GM12874 (cell line): ENCODE results near the gene CES4A.

Experiments
- CTCF ChIP-seq: IDR thresholded peaks from 2 replicates; pipeline ENCODE4 v1.5.1; 2011; ENCODE audit warnings: low read depth, mild to moderate bottlenecking, control low read depth, low read length, moderate library complexity; ENCODE audit not compliant: insufficient read depth

Gene CES4A

DNA sequence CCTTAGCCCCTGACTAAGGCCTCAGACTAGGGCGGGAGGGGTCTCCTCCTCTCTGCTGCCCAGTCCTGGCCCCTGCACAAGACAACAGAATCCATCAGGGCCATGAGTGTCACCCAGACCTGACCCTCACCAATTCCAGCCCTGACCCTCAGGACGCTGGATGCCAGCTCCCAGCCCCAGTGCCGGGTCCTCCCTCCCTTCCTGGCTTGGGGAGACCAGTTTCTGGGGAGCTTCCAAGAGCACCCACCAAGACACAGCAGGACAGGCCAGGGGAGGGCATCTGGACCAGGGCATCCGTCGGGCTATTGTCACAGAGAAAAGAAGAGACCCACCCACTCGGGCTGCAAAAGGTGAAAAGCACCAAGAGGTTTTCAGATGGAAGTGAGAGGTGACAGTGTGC is 14.7 kb upstream of the CES4A start:
- no peak for TF ChIP-seq CTCF

DNA sequence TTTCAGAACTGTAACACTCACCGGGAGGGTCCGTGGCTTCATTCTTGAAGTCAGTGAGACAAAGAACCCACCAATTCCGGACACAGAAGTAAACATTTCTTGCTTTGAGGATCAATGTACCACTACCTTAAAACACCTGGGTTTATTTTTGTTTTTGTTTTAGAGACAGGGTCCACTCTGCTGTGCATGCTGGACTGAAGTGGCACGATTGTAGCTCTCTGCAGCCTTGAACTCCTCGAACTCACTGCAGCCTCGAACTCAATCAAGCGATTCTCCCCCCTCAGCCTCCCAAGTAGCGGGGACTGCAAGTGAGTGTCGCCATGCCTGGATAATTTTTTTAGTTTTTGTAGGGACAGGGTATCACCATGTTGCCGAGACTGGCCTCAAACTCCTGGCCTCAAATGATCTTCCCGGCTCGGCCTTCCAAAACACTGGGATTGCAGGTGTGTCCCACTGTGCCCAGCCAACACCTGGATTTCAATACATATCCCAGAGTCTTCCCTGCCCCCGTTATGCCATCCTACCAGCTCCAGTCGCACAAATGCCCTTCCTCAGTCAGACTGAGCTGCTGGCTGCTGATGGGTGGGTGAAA is 13.0 kb upstream of the CES4A start:
- TF ChIP-seq CTCF: no peak

DNA sequence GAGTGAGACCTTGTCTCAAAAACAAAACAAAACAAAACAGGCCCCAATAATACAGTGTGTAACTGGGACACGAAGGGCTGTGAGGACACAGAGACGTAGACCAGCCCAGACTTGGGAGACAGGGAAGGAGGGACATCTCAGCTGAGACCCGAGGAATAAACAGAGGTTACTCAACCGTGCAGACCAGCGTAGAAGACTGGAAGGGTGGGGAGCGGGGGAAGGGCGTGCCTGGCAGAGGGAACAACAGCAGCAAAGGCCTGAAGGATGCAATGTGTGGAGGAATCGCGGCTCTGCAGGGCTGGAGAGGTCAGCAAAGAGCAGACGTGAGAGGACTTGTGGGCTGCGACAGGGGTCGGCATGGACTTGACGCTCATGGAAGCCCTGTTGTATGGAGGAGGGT is 11.6 kb upstream of the CES4A start:
- no peak for TF ChIP-seq CTCF

DNA sequence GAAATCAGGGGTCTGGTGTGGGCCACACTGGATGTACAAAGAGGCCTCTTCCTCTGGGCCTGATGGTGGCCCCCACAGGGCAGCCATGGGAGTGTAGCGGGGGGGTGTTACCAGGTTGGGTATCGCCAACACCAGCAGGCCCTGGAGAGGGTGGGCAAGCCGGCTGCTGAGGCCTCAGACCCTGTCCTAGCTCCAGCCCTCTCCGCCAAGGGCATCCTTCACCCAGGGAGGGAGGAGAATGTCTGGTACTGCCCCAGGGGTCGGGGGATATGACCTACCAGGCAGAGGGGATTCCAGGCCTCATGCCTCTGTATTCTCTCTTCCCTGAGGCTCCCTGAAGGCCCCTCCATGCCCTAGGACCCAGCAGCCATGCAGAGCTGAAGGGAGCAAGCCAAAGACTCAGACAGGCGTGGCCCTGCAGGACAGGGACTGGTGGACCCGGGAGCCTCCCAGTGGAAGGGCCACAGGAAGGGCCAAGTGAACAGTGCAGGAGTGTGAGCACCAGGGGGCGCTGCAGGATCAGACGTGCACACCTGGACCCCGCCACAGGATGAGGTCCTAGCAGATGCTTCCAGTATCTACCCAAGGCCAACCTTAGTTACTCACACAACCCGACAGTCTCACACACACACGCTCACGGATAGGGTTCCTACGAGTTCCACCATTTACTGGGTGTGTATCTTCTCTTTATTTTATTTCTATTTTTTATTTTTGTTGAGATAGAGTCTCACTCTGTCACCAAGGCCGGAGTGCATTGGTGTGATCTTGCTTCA is 10.9 kb upstream of the CES4A start:
- TF ChIP-seq CTCF: peak; percentile 93

DNA sequence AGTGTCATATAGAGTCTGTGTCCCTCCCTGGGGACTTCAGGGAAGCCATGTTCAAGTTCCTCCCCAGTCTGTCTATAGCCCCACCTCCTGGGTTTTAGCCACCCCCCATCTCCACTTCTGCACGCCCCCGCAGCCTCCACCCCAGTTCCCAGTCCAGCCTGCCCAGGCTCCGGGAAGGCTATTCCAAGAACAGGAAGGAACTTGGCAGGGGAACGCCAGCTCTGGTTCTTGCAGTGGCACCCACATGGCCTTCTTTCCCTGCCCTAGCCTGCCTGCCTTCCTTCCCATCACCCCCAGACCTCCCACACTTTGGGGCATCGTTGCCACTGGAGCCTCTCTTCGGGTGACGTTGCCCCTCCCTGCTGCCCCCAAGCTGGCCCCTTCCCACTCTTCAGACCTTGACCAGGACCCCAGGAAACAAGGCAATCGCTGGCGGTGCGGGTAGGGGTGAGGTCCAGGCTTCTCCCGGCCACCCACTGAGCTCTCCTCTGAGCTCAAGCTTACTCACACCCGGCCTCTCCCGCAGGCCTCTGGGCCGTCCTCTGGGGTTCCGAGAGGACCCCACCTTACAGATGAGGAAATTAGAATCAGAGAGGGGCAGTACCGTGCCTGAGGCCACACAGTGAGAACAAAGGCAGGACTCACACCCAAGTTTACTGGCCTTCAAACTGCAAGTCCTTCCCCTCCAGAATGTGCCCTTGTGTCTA is 9.2 kb upstream of the CES4A start:
- no peak for TF ChIP-seq CTCF

DNA sequence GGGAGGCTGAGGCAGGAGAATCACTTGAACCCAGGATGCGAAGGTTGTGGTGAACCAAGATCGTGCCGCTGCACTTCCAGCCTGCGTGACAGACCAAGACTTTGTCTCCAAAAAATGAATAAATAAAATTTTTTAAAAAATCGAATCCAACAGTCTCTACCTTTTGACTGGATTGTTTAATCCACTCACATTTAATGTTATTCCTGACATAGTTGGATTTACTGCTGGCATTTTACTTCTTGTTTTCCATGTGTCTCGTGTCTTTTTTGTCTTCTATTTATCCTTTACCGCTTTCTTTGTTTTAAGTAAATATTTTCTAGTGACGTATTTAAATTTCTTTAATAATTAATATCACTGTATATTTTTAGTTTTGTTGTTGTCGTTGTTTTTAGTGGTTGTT is 5.4 kb upstream of the CES4A start:
- TF ChIP-seq CTCF: no peak

DNA sequence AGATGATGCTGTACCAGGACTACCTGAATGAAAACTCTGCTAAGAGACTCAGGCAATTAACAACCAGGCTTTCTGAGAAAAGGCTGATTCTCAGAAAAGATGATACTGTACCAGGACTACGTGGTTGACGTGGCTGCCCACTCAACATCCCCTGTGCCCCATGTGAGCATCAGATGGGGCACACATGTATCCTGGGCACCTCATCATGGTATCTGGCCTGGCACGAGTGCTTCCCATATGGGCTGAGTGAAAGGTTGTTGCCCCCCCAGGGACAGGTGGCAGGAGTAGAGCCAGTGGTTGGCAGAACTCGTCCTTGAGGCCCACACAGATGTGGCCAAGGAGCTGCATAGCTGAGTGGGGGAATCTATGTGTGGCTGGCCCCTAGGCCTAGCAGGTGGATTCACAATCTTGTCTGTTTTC is 3.5 kb upstream of the CES4A start:
- TF ChIP-seq CTCF: no peak
